NCI-H82 treated with DMSO at 0.1 percent for 48 hours (cell line): ENCODE data around the gene GBF1.

Experiments
- DNase-seq: peaks from one replicate; lab custom pipeline; 2025; ENCODE audit not compliant: unreplicated experiment; lab: John Stamatoyannopoulos, UW

Gene GBF1

GRCh38 chr10:102393411-102394078, 148.2 kb downstream of the GBF1 start:
- peak; percentile 56 for DNase-seq

GRCh38 chr10:102394079-102394800, 148.9 kb downstream of the GBF1 start:
- peak; percentile 35 for DNase-seq

GRCh38 chr10:102394801-102395399, 149.6 kb downstream of the GBF1 start:
- DNase-seq: no peak

GRCh38 chr10:102395400-102396316, 150.3 kb downstream of the GBF1 start, which contains the start of gene NFKB2:
NFKB2 (plus strand) TSS chr10:102395705; CDS start chr10:102395960, 255 bp downstream.
- DNase-seq: peak; percentile 44

- no peak for DNase-seq
Measured at GRCh38 chr10:102396317-102396650, 151.0 kb downstream of the GBF1 start.

DNA sequence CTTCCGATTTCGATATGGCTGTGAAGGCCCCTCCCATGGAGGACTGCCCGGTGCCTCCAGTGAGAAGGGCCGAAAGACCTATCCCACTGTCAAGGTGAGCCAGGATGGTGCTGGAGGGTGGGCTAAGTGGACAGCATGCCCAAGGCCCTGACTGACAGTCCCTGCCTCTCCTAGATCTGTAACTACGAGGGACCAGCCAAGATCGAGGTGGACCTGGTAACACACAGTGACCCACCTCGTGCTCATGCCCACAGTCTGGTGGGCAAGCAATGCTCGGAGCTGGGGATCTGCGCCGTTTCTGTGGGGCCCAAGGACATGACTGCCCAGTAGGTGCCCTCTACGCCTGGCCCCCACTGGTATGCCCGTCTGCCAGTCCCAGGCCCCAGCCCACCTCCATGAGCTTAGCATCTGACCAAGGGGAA, 151.4 kb downstream of the GBF1 start:
- DNase-seq: no peak

GRCh38 chr10:102397222-102398171, 152.2 kb downstream of the GBF1 start:
- DNase-seq: no peak

DNA sequence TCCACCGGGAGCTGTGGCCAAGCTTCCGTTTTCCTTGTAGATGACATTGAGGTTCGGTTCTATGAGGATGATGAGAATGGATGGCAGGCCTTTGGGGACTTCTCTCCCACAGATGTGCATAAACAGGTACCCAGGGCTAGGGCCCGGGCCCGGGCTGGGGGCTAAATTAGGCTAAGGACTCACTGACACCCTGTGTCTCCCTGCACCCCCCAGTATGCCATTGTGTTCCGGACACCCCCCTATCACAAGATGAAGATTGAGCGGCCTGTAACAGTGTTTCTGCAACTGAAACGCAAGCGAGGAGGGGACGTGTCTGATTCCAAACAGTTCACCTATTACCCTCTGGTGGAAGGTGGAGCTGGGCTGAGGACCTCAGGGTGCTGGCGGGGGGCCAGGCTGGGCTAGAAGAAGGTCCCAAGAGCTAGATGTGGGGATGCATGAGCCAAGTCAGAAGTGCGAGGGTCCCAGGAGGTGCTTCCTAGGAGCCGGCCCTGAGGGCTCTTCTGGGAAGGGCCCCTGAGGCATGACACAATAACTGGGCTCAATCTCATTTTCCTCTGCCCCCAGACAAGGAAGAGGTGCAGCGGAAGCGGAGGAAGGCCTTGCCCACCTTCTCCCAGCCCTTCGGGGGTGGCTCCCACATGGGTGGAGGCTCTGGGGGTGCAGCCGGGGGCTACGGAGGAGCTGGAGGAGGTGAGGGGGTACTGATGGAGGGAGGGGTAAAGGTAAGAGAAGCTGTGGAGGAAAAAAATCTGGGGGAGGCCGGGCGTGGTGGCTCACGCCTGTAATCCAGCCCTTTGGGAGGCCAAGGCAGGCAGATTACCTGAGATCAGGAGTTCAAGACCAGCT, 153.1 kb downstream of the GBF1 start:
- DNase-seq: no peak

DNA sequence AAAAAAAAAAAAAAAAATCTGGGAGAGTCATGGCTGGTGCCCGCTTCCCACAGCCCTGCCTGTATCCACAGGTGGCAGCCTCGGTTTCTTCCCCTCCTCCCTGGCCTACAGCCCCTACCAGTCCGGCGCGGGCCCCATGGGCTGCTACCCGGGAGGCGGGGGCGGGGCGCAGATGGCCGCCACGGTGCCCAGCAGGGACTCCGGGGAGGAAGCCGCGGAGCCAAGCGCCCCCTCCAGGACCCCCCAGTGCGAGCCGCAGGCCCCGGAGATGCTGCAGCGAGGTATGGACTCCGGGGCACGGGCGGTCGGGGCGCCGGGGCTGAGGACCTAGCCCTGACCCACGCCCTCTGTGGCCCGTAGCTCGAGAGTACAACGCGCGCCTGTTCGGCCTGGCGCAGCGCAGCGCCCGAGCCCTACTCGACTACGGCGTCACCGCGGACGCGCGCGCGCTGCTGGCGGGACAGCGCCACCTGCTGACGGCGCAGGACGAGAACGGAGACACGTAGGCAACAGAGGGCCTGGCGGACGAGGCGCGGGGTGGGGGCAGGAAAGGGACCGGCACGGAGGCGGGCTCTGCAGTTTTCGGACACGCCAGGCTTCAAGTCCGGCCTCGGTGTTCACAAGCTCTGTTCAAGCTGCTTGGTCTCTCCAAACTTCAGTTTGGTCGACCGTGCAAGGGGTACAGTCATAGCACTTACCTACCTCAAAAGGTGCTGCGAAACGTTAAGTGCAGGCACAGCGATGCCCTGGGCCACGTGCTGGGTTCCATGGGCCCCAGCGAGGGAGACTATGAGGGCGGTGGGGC, 154.1 kb downstream of the GBF1 start:
- peak; percentile 49 for DNase-seq

DNA sequence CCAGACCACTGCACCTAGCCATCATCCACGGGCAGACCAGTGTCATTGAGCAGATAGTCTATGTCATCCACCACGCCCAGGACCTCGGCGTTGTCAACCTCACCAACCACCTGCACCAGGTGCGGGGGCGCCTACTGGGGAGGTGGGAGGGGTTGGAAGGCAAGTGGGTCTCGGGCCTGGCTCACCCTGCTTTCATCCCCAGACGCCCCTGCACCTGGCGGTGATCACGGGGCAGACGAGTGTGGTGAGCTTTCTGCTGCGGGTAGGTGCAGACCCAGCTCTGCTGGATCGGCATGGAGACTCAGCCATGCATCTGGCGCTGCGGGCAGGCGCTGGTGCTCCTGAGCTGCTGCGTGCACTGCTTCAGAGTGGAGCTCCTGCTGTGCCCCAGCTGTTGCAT, 154.7 kb downstream of the GBF1 start:
- DNase-seq: no peak

DNA sequence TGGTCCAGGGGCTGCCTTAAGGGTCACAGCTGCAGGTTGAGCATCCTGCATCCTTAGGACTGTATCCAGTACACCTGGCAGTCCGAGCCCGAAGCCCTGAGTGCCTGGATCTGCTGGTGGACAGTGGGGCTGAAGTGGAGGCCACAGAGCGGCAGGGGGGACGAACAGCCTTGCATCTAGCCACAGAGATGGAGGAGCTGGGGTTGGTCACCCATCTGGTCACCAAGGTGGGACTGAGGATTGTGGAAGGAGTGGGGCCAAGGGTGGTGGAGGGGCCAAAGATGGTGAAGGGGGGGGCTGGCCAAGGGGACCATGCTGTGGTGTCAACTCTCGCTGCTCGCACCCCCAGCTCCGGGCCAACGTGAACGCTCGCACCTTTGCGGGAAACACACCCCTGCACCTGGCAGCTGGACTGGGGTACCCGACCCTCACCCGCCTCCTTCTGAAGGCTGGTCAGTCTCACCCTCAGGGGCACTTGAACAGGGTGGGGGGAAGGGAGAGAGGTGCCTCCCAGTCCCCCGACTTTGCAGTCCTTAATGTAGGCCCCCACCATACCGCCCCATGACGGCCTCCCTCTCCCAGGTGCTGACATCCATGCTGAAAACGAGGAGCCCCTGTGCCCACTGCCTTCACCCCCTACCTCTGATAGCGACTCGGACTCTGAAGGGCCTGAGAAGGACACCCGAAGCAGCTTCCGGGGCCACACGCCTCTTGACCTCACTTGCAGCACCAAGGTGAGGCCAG, 155.4 kb downstream of the GBF1 start:
- no peak for DNase-seq

- DNase-seq: no peak
Measured at GRCh38 chr10:102401342-102401654, 156.0 kb downstream of the GBF1 start.

DNA sequence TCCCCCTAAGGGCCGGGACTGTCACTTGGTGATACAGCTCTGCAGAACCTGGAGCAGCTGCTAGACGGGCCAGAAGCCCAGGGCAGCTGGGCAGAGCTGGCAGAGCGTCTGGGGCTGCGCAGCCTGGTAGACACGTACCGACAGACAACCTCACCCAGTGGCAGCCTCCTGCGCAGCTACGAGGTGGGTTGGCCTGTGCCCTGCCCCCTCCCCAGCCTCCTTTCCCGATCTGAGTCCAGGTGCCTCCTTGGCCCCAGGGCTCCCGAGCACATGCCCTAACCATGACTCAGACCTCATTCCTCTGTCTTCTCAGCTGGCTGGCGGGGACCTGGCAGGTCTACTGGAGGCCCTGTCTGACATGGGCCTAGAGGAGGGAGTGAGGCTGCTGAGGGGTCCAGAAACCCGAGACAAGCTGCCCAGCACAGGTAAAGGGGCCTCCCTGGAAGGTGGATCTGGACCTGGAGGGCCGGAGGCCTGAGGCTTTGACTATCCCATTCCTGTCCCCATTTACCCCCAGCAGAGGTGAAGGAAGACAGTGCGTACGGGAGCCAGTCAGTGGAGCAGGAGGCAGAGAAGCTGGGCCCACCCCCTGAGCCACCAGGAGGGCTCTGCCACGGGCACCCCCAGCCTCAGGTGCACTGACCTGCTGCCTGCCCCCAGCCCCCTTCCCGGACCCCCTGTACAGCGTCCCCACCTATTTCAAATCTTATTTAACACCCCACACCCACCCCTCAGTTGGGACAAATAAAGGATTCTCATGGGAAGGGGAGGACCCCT, 156.6 kb downstream of the GBF1 start:
- DNase-seq: no peak

DNA sequence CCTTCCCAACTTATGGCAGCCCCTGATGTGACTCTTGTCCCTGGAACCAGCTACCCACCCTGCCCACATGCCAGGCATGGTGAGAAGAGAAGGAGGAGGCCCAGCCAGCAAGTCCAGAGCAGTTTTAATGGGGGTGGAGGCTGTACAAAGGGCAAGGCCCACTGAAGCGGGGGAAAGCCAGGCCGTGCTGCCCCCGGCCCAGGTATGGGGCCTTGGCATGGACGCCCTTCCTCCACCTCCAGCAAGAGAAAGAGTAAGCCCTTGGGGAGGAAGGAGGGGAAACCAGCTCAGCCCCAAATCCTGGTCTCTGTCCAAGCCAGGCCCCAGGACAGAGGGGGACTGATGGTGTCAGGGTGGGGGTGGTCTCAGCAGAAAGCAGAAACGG, 157.2 kb downstream of the GBF1 start:
- no peak for DNase-seq

GRCh38 chr10:102403115-102403514, 157.8 kb downstream of the GBF1 start:
- DNase-seq: no peak

DNA sequence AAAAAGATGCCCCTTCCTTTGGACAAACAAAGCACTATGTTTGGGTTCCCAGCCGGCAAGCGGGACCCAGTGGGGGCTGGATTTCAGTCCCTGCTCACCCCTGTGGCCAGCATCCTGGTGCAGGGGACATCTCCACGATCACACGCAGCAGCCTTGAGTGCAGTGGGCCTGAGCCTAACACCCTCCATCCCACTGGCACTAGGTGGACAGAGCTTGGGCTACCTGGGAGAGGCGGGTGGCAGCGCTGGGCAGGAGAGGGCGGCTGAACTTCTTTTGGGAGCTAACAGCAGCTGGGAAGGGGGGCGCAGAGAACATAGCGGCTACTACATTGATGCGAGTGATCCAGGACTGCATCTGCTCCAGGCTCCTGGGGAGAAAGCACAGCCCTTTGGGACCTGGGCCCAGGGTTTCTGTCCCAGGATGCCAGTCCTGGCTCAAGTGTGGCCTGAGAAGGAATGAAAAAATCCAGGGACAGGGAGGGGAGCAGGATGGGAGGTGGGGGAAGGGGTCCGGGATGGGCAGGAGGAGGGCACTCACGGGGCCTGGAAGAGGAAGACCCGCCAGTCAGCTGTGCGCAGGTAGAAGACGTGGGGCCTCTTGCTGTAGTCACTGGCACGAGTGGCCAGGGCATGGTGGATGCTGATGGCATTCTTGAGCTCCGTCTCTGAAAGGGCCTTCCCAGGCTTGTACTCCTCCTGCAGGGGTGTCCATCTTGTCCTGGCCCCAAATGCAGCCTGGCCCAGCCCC, 159.2 kb downstream of the GBF1 start:
- DNase-seq: no peak
